Stimulated activated effector memory CD8-positive, alpha-beta T cell treated with anti-CD3 and anti-CD28 coated beads, Interleukin-12 subunit alpha, Interleukin-12 subunit beta, amount 100 ng/mL, for 72 hours (primary cell): ENCODE measurements around the gene PPHLN1.
"Not testable (repeated sequence)": the region's sequence is repeated elsewhere in the genome, so short reads cannot be mapped to it uniquely, and the experiment has no call there.

Source experiments
- ATAC-seq: fragments of 150-1000 bp; cut with Tn5 transposase; 2 replicates; pipeline ENCODE4 v1.10.0; 2021
- DNase-seq, 2 donors: peaks; one replicate each; pipeline ENCODE4 v3.0.0; 2021 to 2022; ENCODE audit warnings: low spot score in 2 of 2
- H3K27ac Mint-ChIP-seq: one replicate; pipeline ENCODE4 v1.8.0; 2022; ENCODE audit warnings: mild to moderate bottlenecking, mixed read lengths
- H3K36me3 Mint-ChIP-seq: one replicate; pipeline ENCODE4 v1.8.0; 2022; ENCODE audit warnings: mild to moderate bottlenecking, mixed read lengths
- H3K4me1 Mint-ChIP-seq: one replicate; pipeline ENCODE4 v1.8.0; 2022; ENCODE audit warnings: mixed read lengths
- H3K4me3 Mint-ChIP-seq: one replicate; pipeline ENCODE4 v1.8.0; 2022; ENCODE audit warnings: mild to moderate bottlenecking, mixed read lengths
- H3K9me3 Mint-ChIP-seq: one replicate; pipeline ENCODE4 v1.8.0; 2022; ENCODE audit warnings: mixed read lengths

Gene PPHLN1

GRCh38 chr12:42299392-42300308 lies 26.3 kb upstream of the PPHLN1 start:
- Mint-ChIP-seq H3K27ac (peak overlapping the region; percentile 84), H3K4me3 (peak overlapping the region; percentile 58), H3K9me3 (no peaks in the 10 kb centered on the region), H3K36me3 (peaks cover 13% of the 10 kb centered on the region), H3K4me1 (peaks cover 19% of the 10 kb centered on the region)
- DNase-seq = peak; percentile 60 to 85
- ATAC-seq = peak; percentile 97

- no peak for ATAC-seq
- H3K4me1 Mint-ChIP-seq = no peaks in the 10 kb centered on the region
- peaks cover under 1% of the 10 kb centered on the region for H3K36me3 Mint-ChIP-seq
- no peak overlapping the region for H3K4me3 Mint-ChIP-seq
- H3K9me3 Mint-ChIP-seq = no peaks in the 10 kb centered on the region
- no peak overlapping the region for H3K27ac Mint-ChIP-seq
- no peak for DNase-seq
These were observed 19.7 kb upstream of the PPHLN1 start for GRCh38 chr12:42306297-42306696.

GRCh38 chr12:42308390-42308789 lies 17.6 kb upstream of the PPHLN1 start:
- Mint-ChIP-seq H3K4me1 (no peaks in the 10 kb centered on the region), H3K9me3 (no peaks in the 10 kb centered on the region), H3K36me3 (peaks cover 20% of the 10 kb centered on the region), H3K4me3 (no peak overlapping the region), H3K27ac (no peak overlapping the region)
- ATAC-seq (peak; percentile 51), DNase-seq (no peak)

GRCh38 chr12:42309996-42310395 lies 16.0 kb upstream of the PPHLN1 start:
- no peak overlapping the region for H3K4me3 Mint-ChIP-seq
- H3K27ac Mint-ChIP-seq = no peak overlapping the region
- ATAC-seq = no peak
- peaks cover 36% of the 10 kb centered on the region for H3K36me3 Mint-ChIP-seq
- DNase-seq = no peak
- H3K4me1 Mint-ChIP-seq = no peaks in the 10 kb centered on the region
- H3K9me3 Mint-ChIP-seq = no peaks in the 10 kb centered on the region

GRCh38 chr12:42315108-42315507 lies 10.9 kb upstream of the PPHLN1 start:
- no peak overlapping the region for H3K4me3 Mint-ChIP-seq
- H3K9me3 Mint-ChIP-seq = no peaks in the 10 kb centered on the region
- H3K4me1 Mint-ChIP-seq = no peaks in the 10 kb centered on the region
- DNase-seq (no peak), ATAC-seq (no peak)
- H3K27ac Mint-ChIP-seq = no peak overlapping the region
- H3K36me3 Mint-ChIP-seq = peaks cover 65% of the 10 kb centered on the region

GRCh38 chr12:42320796-42321195 lies 5.2 kb upstream of the PPHLN1 start:
- Mint-ChIP-seq H3K9me3 (no peaks in the 10 kb centered on the region), H3K4me1 (peaks cover 8% of the 10 kb centered on the region), H3K4me3 (no peak overlapping the region), H3K27ac (no peak overlapping the region), H3K36me3 (peaks cover 62% of the 10 kb centered on the region)
- ATAC-seq (no peak), DNase-seq (no peak)

GRCh38 chr12:42322567-42322966 lies 3.4 kb upstream of the PPHLN1 start:
- Mint-ChIP-seq H3K4me3 (no peak overlapping the region), H3K36me3 (peaks cover 51% of the 10 kb centered on the region), H3K9me3 (no peaks in the 10 kb centered on the region), H3K27ac (peak overlapping the region; percentile 17), H3K4me1 (peaks cover 18% of the 10 kb centered on the region)
- no peak for ATAC-seq
- no peak for DNase-seq

GRCh38 chr12:42323856-42324255 lies 2.1 kb upstream of the PPHLN1 start:
- Mint-ChIP-seq H3K36me3 (peaks cover 49% of the 10 kb centered on the region), H3K27ac (no peak overlapping the region), H3K9me3 (no peaks in the 10 kb centered on the region), H3K4me3 (no peak overlapping the region), H3K4me1 (peaks cover 26% of the 10 kb centered on the region)
- ATAC-seq (no peak), DNase-seq (no peak)

GRCh38 chr12:42325326-42325652 lies 678 bp upstream of the PPHLN1 start:
- ATAC-seq = no peak
- H3K9me3 Mint-ChIP-seq = no peaks in the 10 kb centered on the region
- peaks cover 36% of the 10 kb centered on the region for H3K4me1 Mint-ChIP-seq
- H3K36me3 Mint-ChIP-seq = peaks cover 56% of the 10 kb centered on the region
- H3K4me3 Mint-ChIP-seq = peak overlapping the region; percentile 98
- DNase-seq = no peak
- H3K27ac Mint-ChIP-seq = peak overlapping the region; percentile 98

GRCh38 chr12:42326541-42327226 lies 717 bp downstream of the PPHLN1 start:
- Mint-ChIP-seq H3K9me3 (no peaks in the 10 kb centered on the region), H3K36me3 (peaks cover 46% of the 10 kb centered on the region), H3K27ac (peak overlapping the region; percentile 98), H3K4me3 (peak overlapping the region; percentile 98), H3K4me1 (peaks cover 50% of the 10 kb centered on the region)
- ATAC-seq (peak; percentile 56), DNase-seq (no peak)

GRCh38 chr12:42327227-42327590 lies 1.2 kb downstream of the PPHLN1 start:
- no peaks in the 10 kb centered on the region for H3K9me3 Mint-ChIP-seq
- peaks cover 55% of the 10 kb centered on the region for H3K4me1 Mint-ChIP-seq
- H3K4me3 Mint-ChIP-seq = peak overlapping the region; percentile 98
- H3K27ac Mint-ChIP-seq = peak overlapping the region; percentile 98
- ATAC-seq = no peak
- H3K36me3 Mint-ChIP-seq = peaks cover 41% of the 10 kb centered on the region
- DNase-seq = no peak

- not testable (repeated sequence) for ATAC-seq, DNase-seq, H3K9me3 Mint-ChIP-seq, H3K4me3 Mint-ChIP-seq
- peaks cover 70% of the 10 kb centered on the region for H3K4me1 Mint-ChIP-seq
- H3K27ac Mint-ChIP-seq = peak overlapping the region; percentile 53
- H3K36me3 Mint-ChIP-seq = peaks cover 37% of the 10 kb centered on the region
These were observed 4.1 kb downstream of the PPHLN1 start for GRCh38 chr12:42330097-42330496.

- H3K27ac Mint-ChIP-seq = no peak overlapping the region
- peaks cover 55% of the 10 kb centered on the region for H3K4me1 Mint-ChIP-seq
These were observed 6.6 kb downstream of the PPHLN1 start for GRCh38 chr12:42332301-42333285.

GRCh38 chr12:42336286-42336685 lies 10.3 kb downstream of the PPHLN1 start:
- DNase-seq (no peak), ATAC-seq (no peak)
- Mint-ChIP-seq H3K9me3 (no peaks in the 10 kb centered on the region), H3K36me3 (peaks cover 56% of the 10 kb centered on the region), H3K4me1 (peaks cover 41% of the 10 kb centered on the region), H3K27ac (no peak overlapping the region), H3K4me3 (no peak overlapping the region)

More at GRCh38 chr12:42332301-42333285, 6.6 kb downstream of the PPHLN1 start:
- Mint-ChIP-seq H3K4me3 (no peak overlapping the region), H3K36me3 (peaks cover 47% of the 10 kb centered on the region), H3K9me3 (no peaks in the 10 kb centered on the region)
- DNase-seq (no peak), ATAC-seq (peak; percentile 53)

- Mint-ChIP-seq H3K9me3 (no peaks in the 10 kb centered on the region), H3K4me3 (no peak overlapping the region), H3K27ac (no peak overlapping the region), H3K36me3 (peaks cover 73% of the 10 kb centered on the region), H3K4me1 (peaks cover 34% of the 10 kb centered on the region)
- DNase-seq = no peak
- no peak for ATAC-seq
These were observed 12.3 kb downstream of the PPHLN1 start for GRCh38 chr12:42338280-42338679.
